ENCODE data around the gene TAS2R46.
"Not testable (repeated sequence)": the region's sequence is repeated elsewhere in the genome, so short reads cannot be mapped to it uniquely, and the experiment has no call there.

TAS2R46 gene, protein sequence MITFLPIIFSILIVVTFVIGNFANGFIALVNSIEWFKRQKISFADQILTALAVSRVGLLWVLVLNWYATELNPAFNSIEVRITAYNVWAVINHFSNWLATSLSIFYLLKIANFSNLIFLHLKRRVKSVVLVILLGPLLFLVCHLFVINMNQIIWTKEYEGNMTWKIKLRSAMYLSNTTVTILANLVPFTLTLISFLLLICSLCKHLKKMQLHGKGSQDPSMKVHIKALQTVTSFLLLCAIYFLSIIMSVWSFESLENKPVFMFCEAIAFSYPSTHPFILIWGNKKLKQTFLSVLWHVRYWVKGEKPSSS

GRCh38 chr12:11062194-11062593, at the start of gene TAS2R46:
TAS2R46 (minus strand) TSS chr12:11062294; CDS start chr12:11062294, 0 bp downstream.
- H3K36me3 ChIP-seq (ENCODE audit: control insufficient read depth, insufficient read depth, low read length, severe bottlenecking); H3K27me3 ChIP-seq (replicated peaks; ENCODE audit: control insufficient read depth, insufficient read depth, low read length); DNase-seq (ENCODE audit: low read depth); H3K9ac ChIP-seq (ENCODE audit: low read length); H3K4me1 ChIP-seq (ENCODE audit: control insufficient read depth, insufficient read depth, low read length); H3K9me3 ChIP-seq (ENCODE audit: control insufficient read depth, low read length); H3K4me3 ChIP-seq (ENCODE audit: low read length): not testable (repeated sequence)

DNA sequence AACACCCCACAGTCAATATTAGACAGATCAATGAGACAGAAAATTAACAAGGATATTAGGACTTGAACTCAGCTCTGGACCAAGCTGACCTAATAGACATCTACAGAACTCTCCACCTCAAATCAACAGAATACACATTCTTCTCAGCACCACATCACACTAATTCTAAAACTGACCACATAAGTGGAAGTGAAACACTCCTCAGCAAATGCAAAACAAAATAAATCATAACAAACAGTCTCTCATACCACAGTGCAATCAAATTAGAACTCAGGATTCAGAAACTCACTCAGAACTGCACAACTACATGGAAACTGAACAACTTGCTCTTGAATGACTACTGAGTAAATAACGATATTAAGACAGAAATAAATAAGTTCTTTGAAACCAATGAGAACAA, 49.1 kb upstream of the TAS2R46 start:
- H3K9ac ChIP-seq (ENCODE audit: low read length); DNase-seq (ENCODE audit: low read depth); H3K9me3 ChIP-seq (ENCODE audit: control insufficient read depth, low read length); H3K27me3 ChIP-seq (replicated peaks; ENCODE audit: control insufficient read depth, insufficient read depth, low read length); H3K36me3 ChIP-seq (ENCODE audit: control insufficient read depth, insufficient read depth, low read length, severe bottlenecking); H3K4me3 ChIP-seq (ENCODE audit: low read length); H3K4me1 ChIP-seq (ENCODE audit: control insufficient read depth, insufficient read depth, low read length): not testable (repeated sequence)

DNA sequence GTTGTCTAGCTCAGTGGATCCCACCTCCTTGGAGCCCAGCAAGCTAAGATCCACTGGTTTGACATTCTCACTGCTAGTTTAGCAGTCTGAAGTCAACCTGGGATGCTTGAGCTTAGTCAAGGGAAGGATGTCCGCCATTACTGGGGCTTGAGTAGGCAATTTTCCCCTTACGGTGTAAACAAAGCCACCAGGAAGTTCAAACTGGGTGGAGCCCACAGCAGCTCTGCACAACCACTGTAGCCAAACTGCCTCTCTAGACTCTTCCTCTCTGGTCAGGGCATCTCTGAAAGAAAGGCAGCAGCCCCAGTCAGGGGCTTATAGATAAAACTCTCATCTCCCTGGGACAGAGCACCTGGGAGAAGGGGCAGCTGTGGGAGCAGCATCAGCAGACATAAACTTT, 46.8 kb upstream of the TAS2R46 start:
- no peak for DNase-seq (ENCODE audit: low read depth)
- H3K9ac ChIP-seq (ENCODE audit: low read length): no peak overlapping the region
- no peak overlapping the region for H3K4me3 ChIP-seq (ENCODE audit: low read length)
- H3K27me3 ChIP-seq (replicated peaks; ENCODE audit: control insufficient read depth, insufficient read depth, low read length): no peaks in the 10 kb centered on the region
- no peaks in the 10 kb centered on the region for H3K4me1 ChIP-seq (ENCODE audit: control insufficient read depth, insufficient read depth, low read length)
- H3K36me3 ChIP-seq (ENCODE audit: control insufficient read depth, insufficient read depth, low read length, severe bottlenecking): peaks cover 3% of the 10 kb centered on the region
- peaks cover 6% of the 10 kb centered on the region for H3K9me3 ChIP-seq (ENCODE audit: control insufficient read depth, low read length)

DNA sequence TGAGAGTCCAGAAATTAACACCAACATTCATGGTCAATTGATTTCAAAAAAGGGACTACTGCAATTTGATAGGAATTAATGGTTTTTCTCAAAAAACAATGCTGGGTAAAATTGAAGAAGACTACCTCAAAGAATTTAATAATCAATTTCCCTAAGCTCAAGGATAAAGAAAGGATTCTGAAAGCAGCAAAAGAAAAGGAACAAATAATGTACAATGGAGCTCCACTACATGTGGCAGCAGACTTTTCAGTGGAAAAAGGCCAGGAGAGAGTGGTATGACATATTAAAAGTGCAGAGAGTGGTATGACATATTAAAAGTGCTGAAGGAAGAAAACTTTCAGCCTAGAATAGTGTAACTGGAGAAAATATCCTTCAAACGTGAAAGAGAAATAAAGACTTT, 45.6 kb upstream of the TAS2R46 start:
- no peak for DNase-seq (ENCODE audit: low read depth)
- Histone ChIP-seq H3K36me3 (ENCODE audit: control insufficient read depth, insufficient read depth, low read length, severe bottlenecking) (peaks cover 3% of the 10 kb centered on the region), H3K9me3 (ENCODE audit: control insufficient read depth, low read length) (peaks cover 6% of the 10 kb centered on the region), H3K27me3 (replicated peaks; ENCODE audit: control insufficient read depth, insufficient read depth, low read length) (no peaks in the 10 kb centered on the region), H3K9ac (ENCODE audit: low read length) (no peak overlapping the region), H3K4me3 (ENCODE audit: low read length) (no peak overlapping the region), H3K4me1 (ENCODE audit: control insufficient read depth, insufficient read depth, low read length) (no peaks in the 10 kb centered on the region)

DNA sequence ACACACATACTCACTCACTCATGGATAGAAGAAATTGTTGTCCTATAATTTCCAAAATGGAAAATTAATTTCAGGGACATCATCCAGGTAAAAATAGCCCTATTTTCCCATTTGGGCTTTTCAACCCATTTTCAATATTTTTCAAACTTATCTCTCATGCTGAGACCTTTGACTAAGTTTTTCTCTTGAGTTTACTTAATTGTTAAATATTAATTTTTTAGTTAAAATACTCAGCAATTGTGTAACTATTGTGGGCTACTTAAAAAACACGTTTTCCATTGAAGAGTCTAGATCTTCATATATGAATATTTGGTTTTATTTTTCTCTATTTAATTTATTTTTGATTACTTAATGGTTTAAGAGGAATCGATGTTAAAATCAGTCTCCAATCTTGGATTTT, 44.2 kb upstream of the TAS2R46 start:
- H3K9me3 ChIP-seq (ENCODE audit: control insufficient read depth, low read length): peaks cover 6% of the 10 kb centered on the region
- no peak overlapping the region for H3K9ac ChIP-seq (ENCODE audit: low read length)
- H3K36me3 ChIP-seq (ENCODE audit: control insufficient read depth, insufficient read depth, low read length, severe bottlenecking): peaks cover 3% of the 10 kb centered on the region
- H3K27me3 ChIP-seq (replicated peaks; ENCODE audit: control insufficient read depth, insufficient read depth, low read length): no peaks in the 10 kb centered on the region
- no peak overlapping the region for H3K4me3 ChIP-seq (ENCODE audit: low read length)
- no peak for DNase-seq (ENCODE audit: low read depth)
- no peaks in the 10 kb centered on the region for H3K4me1 ChIP-seq (ENCODE audit: control insufficient read depth, insufficient read depth, low read length)

- peaks cover 3% of the 10 kb centered on the region for H3K9me3 ChIP-seq (ENCODE audit: control insufficient read depth, low read length)
- DNase-seq (ENCODE audit: low read depth): no peak
- H3K36me3 ChIP-seq (ENCODE audit: control insufficient read depth, insufficient read depth, low read length, severe bottlenecking): peaks cover 3% of the 10 kb centered on the region
- no peaks in the 10 kb centered on the region for H3K4me1 ChIP-seq (ENCODE audit: control insufficient read depth, insufficient read depth, low read length)
- H3K4me3 ChIP-seq (ENCODE audit: low read length): no peak overlapping the region
- H3K9ac ChIP-seq (ENCODE audit: low read length): no peak overlapping the region
- H3K27me3 ChIP-seq (replicated peaks; ENCODE audit: control insufficient read depth, insufficient read depth, low read length): no peaks in the 10 kb centered on the region
Measured at GRCh38 chr12:11105546-11105945, 43.5 kb upstream of the TAS2R46 start.

- not testable (repeated sequence) for H3K36me3 ChIP-seq (ENCODE audit: control insufficient read depth, insufficient read depth, low read length, severe bottlenecking); H3K4me1 ChIP-seq (ENCODE audit: control insufficient read depth, insufficient read depth, low read length); H3K9me3 ChIP-seq (ENCODE audit: control insufficient read depth, low read length); H3K9ac ChIP-seq (ENCODE audit: low read length); DNase-seq (ENCODE audit: low read depth); H3K27me3 ChIP-seq (replicated peaks; ENCODE audit: control insufficient read depth, insufficient read depth, low read length); H3K4me3 ChIP-seq (ENCODE audit: low read length)
Measured at GRCh38 chr12:11094910-11095309, 32.8 kb upstream of the TAS2R46 start.

- H3K4me1 ChIP-seq (ENCODE audit: control insufficient read depth, insufficient read depth, low read length): no peaks in the 10 kb centered on the region
- no peaks in the 10 kb centered on the region for H3K36me3 ChIP-seq (ENCODE audit: control insufficient read depth, insufficient read depth, low read length, severe bottlenecking)
- H3K27me3 ChIP-seq (replicated peaks; ENCODE audit: control insufficient read depth, insufficient read depth, low read length): no peaks in the 10 kb centered on the region
- no peak for DNase-seq (ENCODE audit: low read depth)
- no peak within 1 kb of the TSS for H3K9ac ChIP-seq (ENCODE audit: low read length)
- H3K4me3 ChIP-seq (ENCODE audit: low read length): no peak within 1 kb of the TSS
- no peaks in the 10 kb centered on the region for H3K9me3 ChIP-seq (ENCODE audit: control insufficient read depth, low read length)
Measured at GRCh38 chr12:11092128-11092527, 30.0 kb upstream of the TAS2R46 start, which contains the start of gene TAS2R43. TAS2R43 (minus strand) TSS chr12:11092313; CDS start chr12:11092229, 84 bp downstream.

DNA sequence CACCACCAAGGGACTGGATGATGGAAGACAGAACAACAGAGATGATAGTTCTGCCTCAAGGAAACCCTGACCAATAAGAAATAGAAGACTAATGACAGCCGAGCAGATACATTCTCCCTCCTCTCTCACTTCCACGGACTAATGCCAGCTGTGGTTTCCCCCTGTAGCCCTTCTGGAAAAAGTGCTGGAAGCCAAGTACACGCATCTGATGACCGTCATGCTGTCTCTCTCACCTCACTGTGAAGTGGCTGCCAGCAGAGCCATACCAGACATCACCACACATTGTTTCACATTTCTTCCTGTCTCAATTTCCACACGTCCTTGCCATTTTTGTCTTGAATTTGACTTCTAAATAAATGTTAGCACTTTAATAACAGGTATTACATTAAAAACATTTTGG, 27.2 kb upstream of the TAS2R46 start:
- DNase-seq (ENCODE audit: low read depth): no peak
- H3K36me3 ChIP-seq (ENCODE audit: control insufficient read depth, insufficient read depth, low read length, severe bottlenecking): no peaks in the 10 kb centered on the region
- H3K4me1 ChIP-seq (ENCODE audit: control insufficient read depth, insufficient read depth, low read length): no peaks in the 10 kb centered on the region
- no peaks in the 10 kb centered on the region for H3K9me3 ChIP-seq (ENCODE audit: control insufficient read depth, low read length)
- no peaks in the 10 kb centered on the region for H3K27me3 ChIP-seq (replicated peaks; ENCODE audit: control insufficient read depth, insufficient read depth, low read length)
- H3K9ac ChIP-seq (ENCODE audit: low read length): no peak overlapping the region
- no peak overlapping the region for H3K4me3 ChIP-seq (ENCODE audit: low read length)

DNA sequence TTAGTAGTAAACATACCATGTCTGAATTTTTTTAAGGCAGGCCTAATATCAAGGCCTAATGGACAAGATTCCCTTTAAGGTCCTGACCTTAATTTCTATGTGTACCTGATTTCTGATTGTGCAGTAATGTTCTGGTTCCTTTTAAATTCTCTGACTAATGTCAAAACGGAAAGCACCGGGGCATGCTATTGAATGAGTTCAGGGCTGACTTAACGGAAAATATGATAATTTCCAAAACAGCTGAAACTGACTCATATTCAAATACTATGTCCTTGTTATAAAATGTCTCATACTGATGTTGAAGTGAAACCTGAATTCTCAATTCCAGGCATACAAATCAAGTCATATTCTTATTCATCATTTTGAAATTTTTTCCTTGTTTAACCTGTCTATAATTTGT, 23.3 kb upstream of the TAS2R46 start:
- H3K9me3 ChIP-seq (ENCODE audit: control insufficient read depth, low read length): no peaks in the 10 kb centered on the region
- DNase-seq (ENCODE audit: low read depth): no peak
- H3K36me3 ChIP-seq (ENCODE audit: control insufficient read depth, insufficient read depth, low read length, severe bottlenecking): no peaks in the 10 kb centered on the region
- H3K4me1 ChIP-seq (ENCODE audit: control insufficient read depth, insufficient read depth, low read length): no peaks in the 10 kb centered on the region
- no peak overlapping the region for H3K9ac ChIP-seq (ENCODE audit: low read length)
- no peak overlapping the region for H3K4me3 ChIP-seq (ENCODE audit: low read length)
- H3K27me3 ChIP-seq (replicated peaks; ENCODE audit: control insufficient read depth, insufficient read depth, low read length): no peaks in the 10 kb centered on the region

- Histone ChIP-seq H3K36me3 (ENCODE audit: control insufficient read depth, insufficient read depth, low read length, severe bottlenecking) (no peaks in the 10 kb centered on the region), H3K27me3 (replicated peaks; ENCODE audit: control insufficient read depth, insufficient read depth, low read length) (no peaks in the 10 kb centered on the region), H3K4me1 (ENCODE audit: control insufficient read depth, insufficient read depth, low read length) (no peaks in the 10 kb centered on the region), H3K9me3 (ENCODE audit: control insufficient read depth, low read length) (no peaks in the 10 kb centered on the region), H3K9ac (ENCODE audit: low read length) (no peak overlapping the region), H3K4me3 (ENCODE audit: low read length) (no peak overlapping the region)
- no peak for DNase-seq (ENCODE audit: low read depth)
Measured at GRCh38 chr12:11081987-11082386, 19.9 kb upstream of the TAS2R46 start.

GRCh38 chr12:11078246-11078645, 16.2 kb upstream of the TAS2R46 start:
- DNase-seq (ENCODE audit: low read depth): no peak
- Histone ChIP-seq H3K4me1 (ENCODE audit: control insufficient read depth, insufficient read depth, low read length) (no peaks in the 10 kb centered on the region), H3K4me3 (ENCODE audit: low read length) (no peak overlapping the region), H3K27me3 (replicated peaks; ENCODE audit: control insufficient read depth, insufficient read depth, low read length) (no peaks in the 10 kb centered on the region), H3K9ac (ENCODE audit: low read length) (no peak overlapping the region), H3K9me3 (ENCODE audit: control insufficient read depth, low read length) (no peaks in the 10 kb centered on the region), H3K36me3 (ENCODE audit: control insufficient read depth, insufficient read depth, low read length, severe bottlenecking) (no peaks in the 10 kb centered on the region)
